Esophagus muscularis mucosa (tissue), 4 donors: ENCODE results near the gene FAM228A.

Experiments used
- EP300 ChIP-seq: sonication (generic); formaldehyde crosslinking; IDR thresholded peaks from one replicate; pipeline ENCODE4 v1.6.1; 2017; ENCODE audit warnings: antibody characterized with exemption
- POLR2A ChIP-seq: fragments of 450-650 bp; IDR thresholded peaks from one replicate; pipeline ENCODE4 v1.6.1; 2017; ENCODE audit warnings: antibody characterized with exemption, moderate library complexity, mild to moderate bottlenecking, low read depth
- POLR2AphosphoS5 ChIP-seq, 2 donors: sonication (generic); formaldehyde crosslinking; IDR thresholded peaks; one replicate each; pipeline ENCODE4 v1.6.1; 2017; ENCODE audit warnings: antibody characterized with exemption in 2 of 2
- TF ChIP-seq, protein P1 (sequence below), 3 experiments: fragments of 200-600 bp in 2 of 3; fragments of 450-650 bp in 1 of 3; sonication (generic) in 2 of 3; IDR thresholded peaks; one replicate each; pipeline ENCODE4 v1.5.1; 2017 to 2019; ENCODE audit warnings: antibody characterized with exemption in 3 of 3, mild to moderate bottlenecking in 2 of 3, moderate library complexity in 1 of 3

DNA sequence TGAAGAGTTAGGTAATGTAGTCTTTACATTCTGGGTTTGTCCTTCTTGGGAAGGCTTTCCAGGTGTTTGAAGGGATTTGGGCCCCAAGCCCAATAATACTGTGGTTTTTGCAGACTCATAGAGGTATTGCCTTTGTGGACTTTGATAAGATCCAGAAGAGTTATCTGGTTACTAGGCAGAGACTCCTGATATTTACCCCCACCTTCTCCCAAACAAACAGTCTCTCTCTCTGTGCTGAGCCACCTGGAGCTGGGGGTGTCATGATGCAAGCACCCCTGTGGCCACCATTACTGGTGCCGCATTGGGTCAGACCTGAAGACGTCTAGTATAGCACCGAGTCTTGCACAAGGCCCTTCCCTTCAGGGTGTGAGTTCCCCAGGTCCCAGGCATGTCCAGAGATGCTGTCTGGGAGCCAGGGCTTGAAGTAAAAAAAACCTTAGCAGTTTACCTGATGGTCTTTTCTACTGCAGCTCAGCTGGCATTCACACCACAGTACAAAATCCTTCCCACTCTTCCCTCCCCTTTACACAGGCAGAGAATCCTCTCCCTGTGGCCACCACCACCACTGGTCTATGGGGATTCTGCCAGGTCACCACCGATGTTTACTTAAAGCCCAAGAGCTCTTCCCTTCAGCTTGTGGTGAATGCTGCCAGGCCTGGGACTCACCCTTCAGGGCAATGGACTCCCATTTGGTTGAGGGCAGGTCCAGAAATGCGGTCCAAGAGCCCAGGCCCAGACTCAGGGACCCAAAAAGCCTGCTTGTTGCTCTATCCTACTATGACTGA lies 22.2 kb upstream of the FAM228A start:
- TF ChIP-seq POLR2A (no peak), POLR2AphosphoS5 (IDR thresholded peaks at IDR 0.05) (no peak), EP300 (no peak)
- TF ChIP-seq, protein P1, sequence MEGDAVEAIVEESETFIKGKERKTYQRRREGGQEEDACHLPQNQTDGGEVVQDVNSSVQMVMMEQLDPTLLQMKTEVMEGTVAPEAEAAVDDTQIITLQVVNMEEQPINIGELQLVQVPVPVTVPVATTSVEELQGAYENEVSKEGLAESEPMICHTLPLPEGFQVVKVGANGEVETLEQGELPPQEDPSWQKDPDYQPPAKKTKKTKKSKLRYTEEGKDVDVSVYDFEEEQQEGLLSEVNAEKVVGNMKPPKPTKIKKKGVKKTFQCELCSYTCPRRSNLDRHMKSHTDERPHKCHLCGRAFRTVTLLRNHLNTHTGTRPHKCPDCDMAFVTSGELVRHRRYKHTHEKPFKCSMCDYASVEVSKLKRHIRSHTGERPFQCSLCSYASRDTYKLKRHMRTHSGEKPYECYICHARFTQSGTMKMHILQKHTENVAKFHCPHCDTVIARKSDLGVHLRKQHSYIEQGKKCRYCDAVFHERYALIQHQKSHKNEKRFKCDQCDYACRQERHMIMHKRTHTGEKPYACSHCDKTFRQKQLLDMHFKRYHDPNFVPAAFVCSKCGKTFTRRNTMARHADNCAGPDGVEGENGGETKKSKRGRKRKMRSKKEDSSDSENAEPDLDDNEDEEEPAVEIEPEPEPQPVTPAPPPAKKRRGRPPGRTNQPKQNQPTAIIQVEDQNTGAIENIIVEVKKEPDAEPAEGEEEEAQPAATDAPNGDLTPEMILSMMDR (IDR thresholded peaks at IDR 0.05): no peak
